Skeletal muscle cell (primary cell): Measurements from ENCODE around the gene ZNF32.

Source experiments
- DNase-seq: peaks from one replicate; pipeline ENCODE4 v3.0.0-alpha.2; 2010; ENCODE audit warnings: low read depth
- H3K4me3 ChIP-seq: 2 replicates; pipeline ENCODE4 v1.5.1; 2011; ENCODE audit warnings: low read depth, mild to moderate bottlenecking, control low read depth, low read length, moderate library complexity

The ZNF32 gene

GRCh38 chr10:43594944-43595589 lies 53.6 kb downstream of the ZNF32 start:
- no peak overlapping the region for H3K4me3 ChIP-seq
- DNase-seq, result no peak
